HepG2 (cell line): ENCODE measurements around the gene PDP2.

Experiments
- CBX5 ChIP-seq: sonication (generic); formaldehyde crosslinking; IDR thresholded peaks from 2 replicates; pipeline ENCODE4 v1.4.0; 2020; ENCODE audit warnings: missing genetic modification reagents, borderline replicate concordance
- CTCF ChIP-seq: sonication (generic); formaldehyde crosslinking; IDR thresholded peaks from 2 replicates; pipeline ENCODE4 v1.5.0; 2020; ENCODE audit warnings: mild to moderate bottlenecking, missing genetic modification reagents, moderate library complexity
- MEF2D ChIP-seq: sonication (generic); formaldehyde crosslinking; IDR thresholded peaks from 2 replicates; pipeline ENCODE4 v1.5.1; 2020; ENCODE audit warnings: mild to moderate bottlenecking, missing genetic modification reagents
- MEIS2 ChIP-seq: sonication (generic); formaldehyde crosslinking; IDR thresholded peaks from 2 replicates; pipeline ENCODE4 v1.9.0; 2021; ENCODE audit warnings: mild to moderate bottlenecking, missing genetic modification reagents
- NPAS2 ChIP-seq: sonication (generic); formaldehyde crosslinking; IDR thresholded peaks from 2 replicates; pipeline ENCODE4 v1.8.0; 2022; ENCODE audit warnings: mild to moderate bottlenecking, missing genetic modification reagents, borderline replicate concordance
- POLR2A ChIP-seq, 2 experiments: IDR thresholded peaks; 2 replicates each; pipeline ENCODE4 v1.6.1; 2011; ENCODE audit warnings: low read depth in 2 of 2, low read length in 2 of 2, mild to moderate bottlenecking in 1 of 2, moderate library complexity in 1 of 2; ENCODE audit not compliant: insufficient read depth in 1 of 2
- TP53 ChIP-seq: sonication (generic); formaldehyde crosslinking; conservative IDR thresholded peaks from 2 replicates; pipeline ENCODE4 v1.4.0; 2020; ENCODE audit warnings: missing genetic modification reagents
- ZFP1 ChIP-seq: IDR thresholded peaks from 2 replicates; pipeline ENCODE4 v1.6.1; 2016
- ZNF747 ChIP-seq: sonication (generic); formaldehyde crosslinking; IDR thresholded peaks from 2 replicates; pipeline ENCODE4 v1.8.1; 2023; ENCODE audit warnings: missing genetic modification reagents, mild to moderate bottlenecking, borderline replicate concordance

GRCh38 chr16:66846831-66847230 lies 33.5 kb upstream of the PDP2 start:
- TF ChIP-seq ZFP1 (CRISPR knock-in tag) (no peak), TP53 (CRISPR knock-in tag) (no peak), MEF2D (no peak), ZNF747 (CRISPR knock-in tag) (no peak), POLR2A (IDR thresholded peaks at IDR 0.05; ENCODE audit: insufficient read depth in 1 of 2, low read depth in 2 of 2, low read length in 2 of 2) (no peak), MEIS2 (CRISPR knock-in tag) (no peak), NPAS2 (no peak), CTCF (CRISPR knock-in tag) (no peak), CBX5 (CRISPR knock-in tag) (no peak)
